Measurements from ENCODE around the gene OAS2. TPM values are rescaled to one million over a fixed set of nuclear protein-coding genes. Genes with fewer than 3 reads are reported as not detected.

OAS2 gene
- total RNA-seq, 1 donor from 2014 or later: not detected

DNA sequence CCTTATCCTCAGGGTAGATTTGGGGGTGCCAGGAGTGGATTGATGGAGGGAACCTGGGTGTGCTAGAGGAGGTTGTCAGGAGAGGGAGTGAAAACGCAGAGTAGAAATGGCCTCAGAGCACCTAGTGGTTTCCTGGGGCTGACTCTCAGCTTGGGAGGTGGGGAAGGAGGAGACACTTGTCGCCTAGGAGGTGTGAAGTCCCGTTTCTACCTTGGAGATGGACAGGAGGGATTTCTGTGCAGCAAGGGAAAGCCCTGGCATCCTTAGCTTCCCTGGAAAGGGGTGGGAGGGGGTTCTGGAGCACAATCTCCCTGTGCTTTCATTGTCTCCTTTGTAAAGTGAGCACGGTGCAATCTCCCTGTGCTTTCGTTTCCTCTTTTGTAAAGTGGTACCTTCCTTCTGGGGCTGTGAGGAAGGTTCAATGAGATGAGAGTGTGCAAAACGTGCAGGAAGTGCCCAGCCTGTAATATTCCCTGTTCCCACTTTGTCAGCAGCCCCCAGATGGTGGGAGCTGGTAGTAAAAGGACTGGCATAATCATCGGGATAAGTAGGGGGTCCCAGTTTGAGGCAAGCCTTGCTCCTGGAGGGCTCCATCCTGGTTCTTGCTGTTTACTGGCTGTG, 38.4 kb upstream of the OAS2 start:
- no peaks in the 10 kb centered on the region for H3K36me3 Mint-ChIP-seq (ENCODE audit: unreplicated experiment)
- TF ChIP-seq, protein P1, sequence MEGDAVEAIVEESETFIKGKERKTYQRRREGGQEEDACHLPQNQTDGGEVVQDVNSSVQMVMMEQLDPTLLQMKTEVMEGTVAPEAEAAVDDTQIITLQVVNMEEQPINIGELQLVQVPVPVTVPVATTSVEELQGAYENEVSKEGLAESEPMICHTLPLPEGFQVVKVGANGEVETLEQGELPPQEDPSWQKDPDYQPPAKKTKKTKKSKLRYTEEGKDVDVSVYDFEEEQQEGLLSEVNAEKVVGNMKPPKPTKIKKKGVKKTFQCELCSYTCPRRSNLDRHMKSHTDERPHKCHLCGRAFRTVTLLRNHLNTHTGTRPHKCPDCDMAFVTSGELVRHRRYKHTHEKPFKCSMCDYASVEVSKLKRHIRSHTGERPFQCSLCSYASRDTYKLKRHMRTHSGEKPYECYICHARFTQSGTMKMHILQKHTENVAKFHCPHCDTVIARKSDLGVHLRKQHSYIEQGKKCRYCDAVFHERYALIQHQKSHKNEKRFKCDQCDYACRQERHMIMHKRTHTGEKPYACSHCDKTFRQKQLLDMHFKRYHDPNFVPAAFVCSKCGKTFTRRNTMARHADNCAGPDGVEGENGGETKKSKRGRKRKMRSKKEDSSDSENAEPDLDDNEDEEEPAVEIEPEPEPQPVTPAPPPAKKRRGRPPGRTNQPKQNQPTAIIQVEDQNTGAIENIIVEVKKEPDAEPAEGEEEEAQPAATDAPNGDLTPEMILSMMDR (IDR thresholded peaks at IDR 0.05; ENCODE audit: partially characterized antibody, unreplicated experiment): no peak
- H3K27me3 Mint-ChIP-seq (ENCODE audit: unreplicated experiment): peaks cover 4% of the 10 kb centered on the region
- peaks cover 2% of the 10 kb centered on the region for H3K4me1 Mint-ChIP-seq (ENCODE audit: low read depth, unreplicated experiment)
- H3K9me3 Mint-ChIP-seq (ENCODE audit: unreplicated experiment): no peaks in the 10 kb centered on the region
- no peak overlapping the region for H3K27ac Mint-ChIP-seq (ENCODE audit: unreplicated experiment)
- no peak overlapping the region for H3K4me3 Mint-ChIP-seq (ENCODE audit: unreplicated experiment)
- DNase-seq: no peak

DNA sequence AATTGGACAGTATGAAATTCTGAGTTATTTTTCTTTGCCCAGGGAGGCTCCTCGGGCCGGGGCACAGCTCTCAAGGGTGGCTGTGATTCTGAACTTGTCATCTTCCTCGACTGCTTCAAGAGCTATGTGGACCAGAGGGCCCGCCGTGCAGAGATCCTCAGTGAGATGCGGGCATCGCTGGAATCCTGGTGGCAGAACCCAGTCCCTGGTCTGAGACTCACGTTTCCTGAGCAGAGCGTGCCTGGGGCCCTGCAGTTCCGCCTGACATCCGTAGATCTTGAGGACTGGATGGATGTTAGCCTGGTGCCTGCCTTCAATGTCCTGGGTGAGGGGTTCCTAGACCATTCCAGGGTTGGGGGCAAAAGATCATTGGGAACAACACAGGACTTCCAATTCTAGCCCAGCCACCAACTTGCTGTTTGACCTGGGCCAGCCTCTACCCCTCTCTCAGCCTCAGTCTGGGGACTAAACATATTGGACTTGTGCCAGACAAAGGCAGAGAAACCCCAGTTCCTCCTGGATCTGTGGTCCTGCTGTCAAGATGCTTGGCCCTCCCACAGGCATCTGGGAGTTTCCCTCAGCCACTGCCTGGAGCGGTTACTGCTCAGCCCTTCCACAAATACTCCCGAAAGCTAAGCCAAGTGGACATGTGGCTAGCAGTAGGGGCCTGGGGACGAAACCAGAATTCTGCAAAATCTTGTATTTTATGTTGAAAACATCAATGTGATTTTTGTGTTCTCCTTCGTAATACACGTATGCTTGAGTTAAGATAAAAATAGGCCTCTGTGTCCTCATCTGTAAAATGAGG, 36.6 kb upstream of the OAS2 start:
- H3K27ac Mint-ChIP-seq (ENCODE audit: unreplicated experiment): no peak overlapping the region
- TF ChIP-seq, protein P1 (IDR thresholded peaks at IDR 0.05; ENCODE audit: partially characterized antibody, unreplicated experiment): no peak
- no peaks in the 10 kb centered on the region for H3K36me3 Mint-ChIP-seq (ENCODE audit: unreplicated experiment)
- peaks cover 2% of the 10 kb centered on the region for H3K4me1 Mint-ChIP-seq (ENCODE audit: low read depth, unreplicated experiment)
- H3K4me3 Mint-ChIP-seq (ENCODE audit: unreplicated experiment): no peak overlapping the region
- peaks cover 6% of the 10 kb centered on the region for H3K27me3 Mint-ChIP-seq (ENCODE audit: unreplicated experiment)
- no peak for DNase-seq
- no peaks in the 10 kb centered on the region for H3K9me3 Mint-ChIP-seq (ENCODE audit: unreplicated experiment)

DNA sequence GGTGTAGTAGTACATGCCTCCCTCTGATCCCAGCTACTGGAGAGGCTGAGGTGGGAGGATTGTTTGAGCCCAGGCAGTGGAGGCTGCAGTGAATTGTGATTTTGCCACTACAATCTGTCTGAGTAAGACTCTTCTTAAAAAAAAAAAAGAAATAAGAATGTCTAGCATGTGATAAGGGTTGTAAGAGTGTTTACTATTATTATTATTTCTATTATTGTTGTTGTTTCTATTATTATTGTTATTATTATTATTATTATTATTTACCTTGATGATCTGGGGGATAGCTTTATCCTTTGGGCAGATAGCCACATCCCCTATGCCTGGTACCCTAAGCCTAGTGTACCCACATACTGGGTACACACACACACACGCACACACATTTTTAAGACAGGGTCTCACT, 35.7 kb upstream of the OAS2 start:
- Mint-ChIP-seq H3K4me1 (ENCODE audit: low read depth, unreplicated experiment) (peaks cover 2% of the 10 kb centered on the region), H3K9me3 (ENCODE audit: unreplicated experiment) (no peaks in the 10 kb centered on the region), H3K4me3 (ENCODE audit: unreplicated experiment) (no peak overlapping the region), H3K27me3 (ENCODE audit: unreplicated experiment) (peaks cover 6% of the 10 kb centered on the region), H3K27ac (ENCODE audit: unreplicated experiment) (no peak overlapping the region), H3K36me3 (ENCODE audit: unreplicated experiment) (no peaks in the 10 kb centered on the region)
- DNase-seq: no peak
- TF ChIP-seq, protein P1 (IDR thresholded peaks at IDR 0.05; ENCODE audit: partially characterized antibody, unreplicated experiment): no peak

DNA sequence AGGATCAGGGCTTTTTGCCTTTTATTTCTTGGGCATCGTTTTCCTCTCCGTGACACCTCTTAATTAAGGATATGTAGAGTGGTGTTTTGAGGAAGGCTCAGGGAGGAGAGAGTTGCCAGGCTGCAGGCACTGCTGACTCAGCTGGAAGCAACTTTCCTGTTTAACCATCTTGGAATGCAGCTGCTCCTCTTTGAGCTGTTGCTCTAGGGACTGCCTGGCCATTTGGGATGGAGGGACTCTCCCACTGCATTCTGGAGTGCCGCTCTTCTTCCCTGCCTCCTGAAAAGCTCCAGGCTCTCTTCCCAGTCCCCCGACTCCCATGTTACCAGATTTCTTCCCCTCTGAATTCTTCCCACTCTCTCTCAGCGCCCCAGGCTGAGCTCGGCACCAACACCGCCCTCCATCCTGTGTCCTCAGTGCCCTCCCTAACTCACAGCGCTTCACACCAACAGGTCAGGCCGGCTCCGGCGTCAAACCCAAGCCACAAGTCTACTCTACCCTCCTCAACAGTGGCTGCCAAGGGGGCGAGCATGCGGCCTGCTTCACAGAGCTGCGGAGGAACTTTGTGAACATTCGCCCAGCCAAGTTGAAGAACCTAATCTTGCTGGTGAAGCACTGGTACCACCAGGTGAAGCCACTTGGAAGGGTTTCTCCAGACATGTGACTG, 34.2 kb upstream of the OAS2 start:
- Mint-ChIP-seq H3K27ac (ENCODE audit: unreplicated experiment) (no peak overlapping the region), H3K4me3 (ENCODE audit: unreplicated experiment) (no peak overlapping the region), H3K4me1 (ENCODE audit: low read depth, unreplicated experiment) (peaks cover 2% of the 10 kb centered on the region), H3K9me3 (ENCODE audit: unreplicated experiment) (no peaks in the 10 kb centered on the region), H3K27me3 (ENCODE audit: unreplicated experiment) (peaks cover 1% of the 10 kb centered on the region), H3K36me3 (ENCODE audit: unreplicated experiment) (no peaks in the 10 kb centered on the region)
- DNase-seq: no peak
- TF ChIP-seq, protein P1 (IDR thresholded peaks at IDR 0.05; ENCODE audit: partially characterized antibody, unreplicated experiment): no peak

Measured in glutamatergic neuron (in vitro differentiated cells).